PC-3 (cell line): Measurements from ENCODE around the gene ENTR1. TPM values are rescaled to one million over a fixed set of nuclear protein-coding genes. Genes with fewer than 3 reads are reported as not detected.

ENCODE experiments used
- ATAC-seq: fragments of 200-7000 bp; cut with Tn5 transposase; 2 replicates; pipeline ENCODE4 v1.9.1; 2020; ENCODE audit warnings: mild to moderate bottlenecking, moderate library complexity
- BruUV-seq: library from RNA; stranded (reverse); fragments of 400-500 nt; replicated peaks from 2 replicates; lab custom pipeline; 2021; lab: Mats Ljungman, UMichigan
- CTCF ChIA-PET: fragments of 300-600 bp; sonication (Branson Sonifier 250); formaldehyde crosslinking; loops from one replicate; lab custom pipeline; 2022; ENCODE audit warnings: antibody characterized with exemption; lab: Charles Lee
- POLR2A ChIA-PET: fragments of 300-600 bp; sonication (Branson Sonifier 250); formaldehyde crosslinking; loops from one replicate; lab custom pipeline; 2022; ENCODE audit warnings: antibody characterized with exemption; ENCODE audit not compliant: unreplicated experiment; lab: Charles Lee
- DNase-seq: peaks from one replicate; pipeline ENCODE4 v3.0.0-alpha.2; 2015
- H2AFZ ChIP-seq: fragments of 300-600 bp; sonication (generic); 2 replicates; pipeline ENCODE4 v1.6.0; 2016; ENCODE audit warnings: antibody characterized with exemption, low read length
- H3F3A ChIP-seq: fragments of 300-600 bp; sonication (generic); one replicate; pipeline ENCODE4 v1.6.0; 2017; ENCODE audit warnings: antibody characterized with exemption, low read length, control low read depth, mild to moderate bottlenecking; ENCODE audit not compliant: unreplicated experiment
- H3K27ac ChIP-seq: fragments of 300-600 bp; sonication (generic); 2 replicates; pipeline ENCODE4 v1.5.1; 2016; ENCODE audit warnings: mild to moderate bottlenecking, low read length
- H3K27me3 ChIP-seq: fragments of 300-600 bp; sonication (generic); 2 replicates; pipeline ENCODE4 v1.6.1; 2016; ENCODE audit warnings: low read length, mixed read lengths
- H3K36me3 ChIP-seq: fragments of 300-600 bp; sonication (generic); 2 replicates; pipeline ENCODE4 v1.6.1; 2016; ENCODE audit warnings: low read depth, mixed run types, low read length, mixed read lengths
- H3K4me1 ChIP-seq: fragments of 300-600 bp; sonication (generic); 2 replicates; pipeline ENCODE4 v1.5.1; 2016; ENCODE audit warnings: low read length; ENCODE audit not compliant: insufficient read depth
- H3K4me2 ChIP-seq: fragments of 300-600 bp; sonication (generic); 2 replicates; pipeline ENCODE4 v1.6.0; 2016; ENCODE audit warnings: low read length
- H3K4me3 ChIP-seq: fragments of 300-600 bp; sonication (generic); 2 replicates; pipeline ENCODE4 v1.5.1; 2016; ENCODE audit warnings: mild to moderate bottlenecking, low read length, mixed read lengths
- H3K79me2 ChIP-seq: fragments of 300-600 bp; sonication (generic); 2 replicates; pipeline ENCODE4 v1.6.1; 2017; ENCODE audit warnings: low read length, mixed read lengths
- H3K9ac ChIP-seq: fragments of 300-600 bp; sonication (generic); 2 replicates; pipeline ENCODE4 v1.6.0; 2016; ENCODE audit warnings: mild to moderate bottlenecking, low read length
- H3K9me2 ChIP-seq: fragments of 300-600 bp; sonication (generic); replicated peaks from 2 replicates; pipeline ENCODE4 v1.6.1; 2016; ENCODE audit warnings: mixed run types, low read length, mixed read lengths
- H3K9me3 ChIP-seq: fragments of 300-600 bp; sonication (generic); 2 replicates; pipeline ENCODE4 v1.6.1; 2016; ENCODE audit warnings: low read length, mixed read lengths
- H4K20me1 ChIP-seq: fragments of 300-600 bp; sonication (generic); 2 replicates; pipeline ENCODE4 v1.6.1; 2016; ENCODE audit warnings: low read length, mixed read lengths
- CTCF ChIP-seq: fragments of 300-600 bp; sonication (generic); conservative IDR thresholded peaks from 2 replicates; pipeline ENCODE4 v1.5.1; 2017; ENCODE audit warnings: antibody characterized with exemption, low read depth, mild to moderate bottlenecking, low read length
- EZH2 ChIP-seq: fragments of 300-600 bp; sonication (generic); IDR thresholded peaks from one replicate; pipeline ENCODE4 v1.6.1; 2017; ENCODE audit warnings: antibody characterized with exemption, mild to moderate bottlenecking, low read length; ENCODE audit not compliant: unreplicated experiment
- EZH2phosphoT487 ChIP-seq: fragments of 300-600 bp; sonication (generic); IDR thresholded peaks from 2 replicates; pipeline ENCODE4 v1.6.1; 2018; ENCODE audit warnings: mild to moderate bottlenecking, antibody characterized with exemption, low read length, borderline replicate concordance
- intact Hi-C: fragments of 100-400 bp; cut with micrococcal nuclease; formaldehyde crosslinking; loops from 2 replicates; pipeline ENCODE4 v1.9.0; 2023
- total RNA-seq: library from RNA; depleted of rRNA; stranded (reverse); fragments of >200 nt; gene quantifications from 2 replicates; pipeline ENCODE4 v1.2.3, GENCODE V29; 2014

Gene ENTR1
- total RNA-seq, 1 experiment from 2014 or later: 32.3 TPM

GRCh38 chr9:136433043-136433715 lies 22.8 kb upstream of the ENTR1 start:
- H2AFZ ChIP-seq: no peak overlapping the region
- no TSS peak for BruUV-seq
- H3K9ac ChIP-seq: no peak overlapping the region
- peaks cover 8% of the 10 kb centered on the region; the same call in 1 of the 2 replicates for H4K20me1 ChIP-seq
- H3K79me2 ChIP-seq: peaks cover 29% of the 10 kb centered on the region
- ChIA-PET POLR2A (no interaction called here), CTCF (no interaction called here)
- no peaks in the 10 kb centered on the region for H3K9me3 ChIP-seq
- H3K4me3 ChIP-seq: no peak overlapping the region
- no peaks in the 10 kb centered on the region for H3K27me3 ChIP-seq
- no peak overlapping the region for H3K4me2 ChIP-seq
- H3K9me2 ChIP-seq: no peaks in the 10 kb centered on the region
- peaks cover 14% of the 10 kb centered on the region for H3K4me1 ChIP-seq
- TF ChIP-seq EZH2 (no peak), CTCF (no peak), EZH2phosphoT487 (no peak)
- no peaks in the 10 kb centered on the region for H3K36me3 ChIP-seq
- intact Hi-C loops: no loop called here
- DNase-seq (no peak), ATAC-seq (no peak)
- H3K27ac ChIP-seq: no peak overlapping the region
- H3F3A ChIP-seq: no peaks in the 10 kb centered on the region

- Histone ChIP-seq H3K27ac (no peak overlapping the region), H3K4me2 (no peak overlapping the region), H3K9ac (no peak overlapping the region), H3K27me3 (no peaks in the 10 kb centered on the region), H3K36me3 (no peaks in the 10 kb centered on the region), H2AFZ (no peak overlapping the region), H3K9me3 (no peaks in the 10 kb centered on the region), H4K20me1 (peaks cover 6% of the 10 kb centered on the region; the same call in 1 of the 2 replicates), H3K9me2 (no peaks in the 10 kb centered on the region), H3K4me1 (peaks cover 10% of the 10 kb centered on the region), H3K79me2 (peaks cover 23% of the 10 kb centered on the region), H3K4me3 (no peak overlapping the region), H3F3A (no peaks in the 10 kb centered on the region)
- ATAC-seq (no peak), DNase-seq (no peak)
- no TSS peak for BruUV-seq
- TF ChIP-seq EZH2phosphoT487 (no peak), CTCF (no peak), EZH2 (no peak)
- CTCF ChIA-PET: no interaction called here
- POLR2A ChIA-PET: no interaction called here
- intact Hi-C loops: no loop called here
These were observed 22.2 kb upstream of the ENTR1 start for GRCh38 chr9:136432591-136432990.

- Histone ChIP-seq H3K9ac (no peak overlapping the region), H3F3A (no peaks in the 10 kb centered on the region), H3K9me3 (no peaks in the 10 kb centered on the region), H3K36me3 (no peaks in the 10 kb centered on the region), H3K27ac (no peak overlapping the region), H4K20me1 (peaks cover under 1% of the 10 kb centered on the region; the same call in 1 of the 2 replicates), H3K4me2 (no peak overlapping the region), H3K27me3 (no peaks in the 10 kb centered on the region), H3K79me2 (peaks cover 15% of the 10 kb centered on the region), H3K4me1 (0 out of 2 replicates have a peak, but pooled peaks cover 2% of the 10 kb centered on the region), H3K4me3 (no peak overlapping the region), H2AFZ (no peak overlapping the region), H3K9me2 (no peaks in the 10 kb centered on the region)
- DNase-seq: no peak
- POLR2A ChIA-PET: no interaction called here
- BruUV-seq: no TSS peak
- TF ChIP-seq CTCF (no peak), EZH2 (no peak), EZH2phosphoT487 (no peak)
- no peak for ATAC-seq
- intact Hi-C loops: no loop called here
- CTCF ChIA-PET: no interaction called here
These were observed 21.5 kb upstream of the ENTR1 start for GRCh38 chr9:136431782-136432350.
